Measurements from ENCODE around the gene SWT1. TPM values are rescaled to one million over a fixed set of nuclear protein-coding genes. Genes with fewer than 3 reads are reported as not detected.

SWT1 gene
- total and polyA plus RNA-seq, 5 experiments from 2014 or later: 3.3 to 10.4 (median 6.5) TPM

- DNase-seq (no peak), ATAC-seq (no peak)
- peaks cover 0 to 15% (median 7%) of the 10 kb centered on the region in 9 donors for H3K9me3 Mint-ChIP-seq
- H3K4me1 Mint-ChIP-seq: peaks cover 23 to 57% (median 45%) of the 10 kb centered on the region in 4 donors
- POLR2A ChIA-PET: interaction anchor here (0.6 to 2.1 kb wide), 2 partner anchors 33 to 59 kb away, joined by 3 to 7 read pairs; no protein-coding TSS in a partner anchor
- H3K4me3 Mint-ChIP-seq: no peak overlapping the region
- peak overlapping the region in 9 of 10 donors; percentile 15 to 100 (median 78) for H3K27ac Mint-ChIP-seq
- H3K27me3 Mint-ChIP-seq: no peaks in the 10 kb centered on the region
- peaks cover 0 to 22% (median 19%) of the 10 kb centered on the region in 3 donors for H3K36me3 Mint-ChIP-seq
These were observed 122.6 kb downstream of the SWT1 start for GRCh38 chr1:185279571-185279970.

DNA sequence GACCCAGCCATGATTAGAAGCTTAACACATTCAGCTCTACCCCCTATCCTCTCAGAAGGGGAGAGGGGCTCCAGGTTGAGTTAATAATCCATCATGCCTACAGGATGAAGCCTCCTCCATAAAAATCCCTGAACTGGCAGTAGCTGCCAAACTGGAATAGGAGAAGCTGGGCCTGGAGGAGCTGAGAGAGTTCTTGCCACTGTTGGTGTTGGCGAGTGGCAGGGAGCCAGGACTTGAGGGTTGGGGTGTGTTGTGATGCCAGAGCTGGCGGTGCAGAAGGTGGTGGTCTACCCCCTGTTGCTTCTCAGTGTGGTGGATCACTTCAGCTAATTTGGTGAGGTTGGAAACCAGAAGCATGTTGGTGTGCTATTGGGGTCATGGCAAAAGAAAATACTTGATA lies 123.6 kb downstream of the SWT1 start:
- Mint-ChIP-seq H3K27me3 (no peaks in the 10 kb centered on the region), H3K4me3 (peak overlapping the region in 9 of 10 donors; percentile 7 to 88 (median 74)), H3K36me3 (peaks cover 0 to 22% (median 19%) of the 10 kb centered on the region in 3 donors), H3K9me3 (peaks cover 0 to 15% (median 7%) of the 10 kb centered on the region in 9 donors), H3K4me1 (peaks cover 26 to 67% (median 53%) of the 10 kb centered on the region in 4 donors), H3K27ac (peak overlapping the region; percentile 92 to 100 (median 97))
- ATAC-seq (no peak), DNase-seq (peak in 1 of 10 donors; percentile 13)
- POLR2A ChIA-PET: interaction anchor here (1.3 to 3.7 kb wide), 9 partner anchors 16 to 414 kb away, joined by 4 to 58 read pairs (median 6); partner anchors contain the start of gene IVNS1ABP

GRCh38 chr1:185281245-185281644 lies 124.3 kb downstream of the SWT1 start:
- DNase-seq (peak in 6 of 10 donors; percentile 3 to 74 (median 40)), ATAC-seq (peak; percentile 89 to 96)
- H3K27ac Mint-ChIP-seq: peak overlapping the region; percentile 92 to 100 (median 97)
- no peaks in the 10 kb centered on the region for H3K27me3 Mint-ChIP-seq
- POLR2A ChIA-PET: interaction anchor here (0.9 to 3.7 kb wide), 16 partner anchors 11 to 413 kb away, joined by 3 to 58 read pairs (median 5); partner anchors contain the start of gene IVNS1ABP
- peaks cover 0 to 22% (median 22%) of the 10 kb centered on the region in 3 donors for H3K36me3 Mint-ChIP-seq
- peak overlapping the region; percentile 57 to 88 (median 74) for H3K4me3 Mint-ChIP-seq
- peaks cover 26 to 69% (median 54%) of the 10 kb centered on the region in 4 donors for H3K4me1 Mint-ChIP-seq
- peaks cover 0 to 15% (median 7%) of the 10 kb centered on the region in 9 donors for H3K9me3 Mint-ChIP-seq

DNA sequence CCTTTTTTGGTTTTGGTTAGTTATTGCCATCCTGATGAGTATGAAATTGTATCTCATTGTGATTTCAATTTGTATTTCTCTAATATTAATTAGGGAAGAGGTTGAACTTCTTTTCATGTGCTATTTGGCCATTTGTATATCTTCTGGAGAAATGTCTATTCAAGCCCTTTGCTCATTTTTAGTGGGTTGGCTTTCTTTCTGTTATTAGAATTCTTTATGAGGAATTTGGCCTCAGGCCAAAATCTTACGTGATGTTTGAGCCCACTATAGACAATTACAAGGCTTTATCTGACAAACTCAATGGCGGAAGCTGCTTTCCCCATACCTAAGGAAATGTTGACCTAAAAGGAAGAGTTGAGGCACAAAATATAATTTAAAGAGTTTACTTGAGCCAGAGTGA lies 127.1 kb downstream of the SWT1 start:
- Mint-ChIP-seq H3K9me3 (peaks cover 0 to 14% (median 4%) of the 10 kb centered on the region in 9 donors), H3K27me3 (no peaks in the 10 kb centered on the region), H3K36me3 (peaks cover 0 to 15% (median 12%) of the 10 kb centered on the region in 3 donors), H3K27ac (peak overlapping the region in 5 of 10 donors; percentile 11 to 99 (median 37)), H3K4me3 (no peak overlapping the region), H3K4me1 (peaks cover 27 to 72% (median 58%) of the 10 kb centered on the region in 4 donors)
- POLR2A ChIA-PET: interaction anchor here (1.4 kb wide), 1 partner anchor 17 kb away, joined by 4 read pairs; no protein-coding TSS in a partner anchor
- no peak for ATAC-seq
- no peak for DNase-seq

- Mint-ChIP-seq H3K27ac (peak overlapping the region in 5 of 10 donors; percentile 22 to 83 (median 37)), H3K4me3 (no peak overlapping the region), H3K27me3 (no peaks in the 10 kb centered on the region), H3K4me1 (peaks cover 30 to 67% (median 56%) of the 10 kb centered on the region in 4 donors), H3K9me3 (peaks cover 0 to 14% (median 4%) of the 10 kb centered on the region in 9 donors), H3K36me3 (peaks cover 0 to 16% (median 6%) of the 10 kb centered on the region in 3 donors)
- POLR2A ChIA-PET: interaction anchor here (0.6 to 1.6 kb wide), 3 partner anchors 16 to 112 kb away, joined by 4 to 6 read pairs (median 4); no protein-coding TSS in a partner anchor
- no peak for ATAC-seq
- no peak for DNase-seq
These were observed 127.7 kb downstream of the SWT1 start for GRCh38 chr1:185284533-185285276.

DNA sequence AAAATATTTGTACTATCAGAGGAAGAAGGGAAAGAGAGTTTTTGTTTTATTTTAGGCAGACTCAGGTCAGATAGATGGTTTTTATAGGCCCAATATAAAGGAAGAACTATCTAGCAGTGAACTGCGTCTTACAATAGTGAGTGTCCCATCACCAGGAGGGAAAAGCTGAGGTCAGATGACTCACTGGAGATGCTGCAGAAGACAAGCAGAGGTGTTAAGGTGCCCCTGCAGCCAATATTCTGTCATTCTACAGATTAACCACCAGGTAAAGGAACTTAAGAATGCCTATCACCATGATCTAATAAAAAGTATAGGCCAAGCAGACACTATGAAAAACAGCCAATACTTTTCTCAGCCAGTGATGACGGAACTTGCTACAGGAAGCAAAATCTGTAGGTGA lies 130.5 kb downstream of the SWT1 start:
- DNase-seq (no peak), ATAC-seq (no peak)
- POLR2A ChIA-PET: interaction anchor here (0.6 kb wide), 1 partner anchor 378 kb away, joined by 5 read pairs; no protein-coding TSS in a partner anchor
- H3K4me3 Mint-ChIP-seq: no peak overlapping the region
- peaks cover 0 to 15% (median 0%) of the 10 kb centered on the region in 3 donors for H3K36me3 Mint-ChIP-seq
- H3K27ac Mint-ChIP-seq: peak overlapping the region in 1 of 10 donors; percentile 13
- H3K27me3 Mint-ChIP-seq: no peaks in the 10 kb centered on the region
- peaks cover 0 to 10% (median 0%) of the 10 kb centered on the region in 9 donors for H3K9me3 Mint-ChIP-seq
- peaks cover 15 to 47% (median 36%) of the 10 kb centered on the region in 4 donors for H3K4me1 Mint-ChIP-seq

GRCh38 chr1:185288435-185288834 lies 131.5 kb downstream of the SWT1 start:
- POLR2A ChIA-PET: no interaction called here
- H3K9me3 Mint-ChIP-seq: peaks cover 0 to 10% (median 0%) of the 10 kb centered on the region in 9 donors
- no peaks in the 10 kb centered on the region for H3K27me3 Mint-ChIP-seq
- H3K36me3 Mint-ChIP-seq: peaks cover 0 to 15% (median 0%) of the 10 kb centered on the region in 3 donors
- H3K4me3 Mint-ChIP-seq: no peak overlapping the region
- peak overlapping the region in 1 of 10 donors; percentile 43 for H3K27ac Mint-ChIP-seq
- peaks cover 13 to 46% (median 26%) of the 10 kb centered on the region in 4 donors for H3K4me1 Mint-ChIP-seq
- DNase-seq (no peak), ATAC-seq (no peak)

DNA sequence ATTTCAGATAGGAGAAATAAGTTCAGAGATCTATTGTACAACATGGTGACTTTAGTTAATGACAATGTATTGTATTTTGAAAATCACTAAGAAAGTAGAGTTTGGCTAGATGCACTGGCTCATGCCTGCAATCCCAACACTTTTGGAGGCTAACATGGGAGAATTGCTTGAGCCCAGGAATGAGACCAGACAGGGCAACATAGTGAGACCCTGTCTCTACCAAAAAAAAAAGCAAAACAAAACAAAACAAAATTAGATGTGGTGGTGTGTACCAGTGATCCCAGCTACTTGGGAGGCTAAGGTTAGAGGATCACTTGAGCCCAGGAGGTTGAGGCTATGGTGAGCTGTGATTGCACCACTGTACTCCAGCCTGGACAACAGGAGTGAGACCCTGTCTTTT lies 132.9 kb downstream of the SWT1 start:
- POLR2A ChIA-PET: no interaction called here
- DNase-seq (no peak), ATAC-seq (no peak)
- peaks cover 0 to 15% (median 12%) of the 10 kb centered on the region in 3 donors for H3K36me3 Mint-ChIP-seq
- H3K4me3 Mint-ChIP-seq: no peak overlapping the region
- H3K27ac Mint-ChIP-seq: peak overlapping the region in 1 of 10 donors; percentile 5
- peaks cover 8 to 40% (median 17%) of the 10 kb centered on the region in 4 donors for H3K4me1 Mint-ChIP-seq
- no peaks in the 10 kb centered on the region for H3K27me3 Mint-ChIP-seq
- peaks cover 0 to 10% (median 0%) of the 10 kb centered on the region in 9 donors for H3K9me3 Mint-ChIP-seq

DNA sequence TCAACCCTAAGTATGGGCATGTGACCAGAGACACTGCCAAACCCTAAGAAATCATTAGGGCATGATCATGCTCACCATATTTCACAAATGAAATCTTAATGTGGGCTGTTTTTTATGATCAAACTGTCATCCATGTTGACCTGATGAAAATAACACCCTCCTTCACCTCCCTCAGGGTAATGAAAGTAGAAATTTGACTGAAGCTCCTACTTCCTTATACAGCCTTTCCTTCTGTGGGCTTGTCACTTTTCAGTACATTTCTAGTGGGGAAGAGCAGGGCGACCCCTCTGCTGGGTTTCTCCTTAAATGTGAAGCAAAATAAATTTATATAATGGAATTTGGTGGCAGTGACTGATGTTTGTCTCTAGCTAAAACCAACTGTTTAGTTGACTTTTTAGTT lies 134.2 kb downstream of the SWT1 start:
- ATAC-seq (peak in 1 of 2 donors; percentile 12), DNase-seq (no peak)
- Mint-ChIP-seq H3K4me3 (no peak overlapping the region), H3K36me3 (peaks cover 0 to 25% (median 21%) of the 10 kb centered on the region in 3 donors), H3K4me1 (peaks cover 6 to 32% (median 10%) of the 10 kb centered on the region in 4 donors), H3K27me3 (no peaks in the 10 kb centered on the region), H3K27ac (peak overlapping the region in 6 of 10 donors; percentile 9 to 46 (median 32)), H3K9me3 (peaks cover 0 to 10% (median 0%) of the 10 kb centered on the region in 9 donors)
- POLR2A ChIA-PET: interaction anchor here (0.7 to 0.9 kb wide), 3 partner anchors 9 to 316 kb away, joined by 3 read pairs; partner anchors contain the start of gene IVNS1ABP

- Mint-ChIP-seq H3K27me3 (no peaks in the 10 kb centered on the region), H3K4me1 (peaks cover 5 to 32% (median 10%) of the 10 kb centered on the region in 4 donors), H3K9me3 (peaks cover 0 to 10% (median 0%) of the 10 kb centered on the region in 9 donors), H3K36me3 (peaks cover 0 to 30% (median 23%) of the 10 kb centered on the region in 3 donors), H3K27ac (peak overlapping the region in 8 of 10 donors; percentile 39 to 83 (median 62)), H3K4me3 (no peak overlapping the region)
- POLR2A ChIA-PET: interaction anchor here (0.6 to 1.1 kb wide), 5 partner anchors 9 to 25 kb away, joined by 3 to 7 read pairs (median 4); partner anchors contain the start of gene IVNS1ABP
- DNase-seq: no peak
- ATAC-seq: no peak
These were observed 134.7 kb downstream of the SWT1 start for GRCh38 chr1:185291652-185292051.

DNA sequence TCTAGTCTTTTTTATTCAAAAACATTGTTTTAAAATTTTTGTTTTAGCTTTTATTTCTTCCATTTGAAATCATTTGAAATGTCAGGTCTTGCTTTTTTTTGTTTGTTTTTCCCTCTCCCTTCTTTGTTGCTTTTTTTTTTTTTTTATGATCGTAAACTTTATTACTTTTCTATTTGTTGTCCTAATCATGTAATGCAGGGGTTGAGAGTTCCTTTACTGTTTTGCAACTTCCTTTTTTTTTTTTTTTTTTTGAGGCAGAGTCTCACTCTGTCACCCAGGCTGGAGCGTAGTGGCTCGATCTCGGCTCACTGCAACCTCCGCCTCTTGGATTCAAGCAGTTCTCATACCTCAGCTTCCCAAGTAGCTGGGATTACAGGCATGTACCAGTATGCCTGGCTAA lies 135.3 kb downstream of the SWT1 start:
- peak overlapping the region in 7 of 10 donors; percentile 4 to 83 (median 44) for H3K27ac Mint-ChIP-seq
- H3K4me1 Mint-ChIP-seq: peaks cover 4 to 32% (median 10%) of the 10 kb centered on the region in 4 donors
- H3K27me3 Mint-ChIP-seq: no peaks in the 10 kb centered on the region
- peaks cover 0 to 10% (median 0%) of the 10 kb centered on the region in 9 donors for H3K9me3 Mint-ChIP-seq
- POLR2A ChIA-PET: interaction anchor here (0.6 to 1.1 kb wide), 4 partner anchors 8 to 24 kb away, joined by 3 to 7 read pairs (median 4); no protein-coding TSS in a partner anchor
- peaks cover 0 to 35% (median 26%) of the 10 kb centered on the region in 3 donors for H3K36me3 Mint-ChIP-seq
- DNase-seq (no peak), ATAC-seq (no peak)
- H3K4me3 Mint-ChIP-seq: no peak overlapping the region

DNA sequence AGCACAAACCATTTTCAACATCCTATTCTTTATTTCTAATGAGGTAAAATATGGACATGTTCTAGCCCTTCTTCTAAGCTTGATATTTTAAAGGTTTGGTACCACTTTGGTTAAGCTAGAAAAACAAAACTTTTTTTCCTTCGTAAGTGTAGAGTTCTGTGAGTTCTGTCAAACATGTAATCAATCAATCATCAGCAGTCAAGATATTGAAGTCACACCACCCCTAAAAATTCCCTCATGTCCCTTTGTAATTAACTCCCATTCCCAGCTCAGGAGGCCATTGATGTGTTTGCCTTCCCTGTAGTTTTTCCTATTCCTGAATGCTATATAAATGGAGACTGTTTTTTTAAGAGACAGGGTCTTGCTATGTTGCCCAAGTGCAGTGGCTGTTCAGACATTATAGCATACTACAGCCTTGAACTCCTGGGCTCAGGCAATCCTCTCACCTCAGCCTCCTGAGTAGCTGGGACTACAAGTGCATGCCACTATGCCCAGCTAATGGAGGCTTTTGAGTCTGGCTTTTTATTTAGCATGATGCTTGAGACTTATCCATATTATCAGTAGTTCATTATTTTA lies 137.1 kb downstream of the SWT1 start:
- POLR2A ChIA-PET: interaction anchor here (0.9 to 2.4 kb wide), 2 partner anchors 13 to 22 kb away, joined by 5 to 7 read pairs; partner anchors contain the start of gene IVNS1ABP
- Mint-ChIP-seq H3K9me3 (peaks cover 0 to 10% (median 0%) of the 10 kb centered on the region in 9 donors), H3K4me1 (peaks cover 4 to 29% (median 9%) of the 10 kb centered on the region in 4 donors), H3K27ac (peak overlapping the region in 8 of 10 donors; percentile 2 to 56 (median 40)), H3K4me3 (no peak overlapping the region), H3K36me3 (peaks cover 6 to 52% (median 40%) of the 10 kb centered on the region in 3 donors), H3K27me3 (no peaks in the 10 kb centered on the region)
- no peak for ATAC-seq
- DNase-seq: no peak

Measured in naive thymus-derived CD8-positive, alpha-beta T cell (primary cell).